Right forelimb (tissue), 1 donor: Measurements from ENCODE around the gene PEX12.
"Not testable (repeated sequence)": the region's sequence is repeated elsewhere in the genome, so short reads cannot be mapped to it uniquely, and the experiment has no call there.

Source experiments
- DNase-seq: peaks from one replicate; pipeline ENCODE4 v3.0.0-alpha.2; 2018

PEX12 gene

DNA sequence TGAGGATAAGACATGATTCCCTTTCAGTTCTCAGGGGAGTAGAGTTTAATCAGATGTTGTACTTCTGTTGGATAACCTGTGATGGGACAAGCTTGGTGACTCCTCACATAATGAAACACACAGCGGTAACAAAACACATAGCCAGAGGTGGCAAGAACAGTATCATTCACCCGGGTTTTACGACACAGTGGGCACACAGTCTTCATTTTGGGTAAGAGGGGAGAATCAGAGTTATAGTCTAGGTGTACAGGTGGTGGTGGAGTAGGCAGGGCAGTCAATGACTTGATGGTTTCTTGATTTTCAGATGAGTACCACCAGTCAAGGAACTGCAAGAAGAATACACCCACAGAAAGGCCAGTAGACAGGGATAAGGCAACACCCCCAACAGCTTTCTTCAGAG is 2.6 kb downstream of the PEX12 start:
- DNase-seq = no peak

DNA sequence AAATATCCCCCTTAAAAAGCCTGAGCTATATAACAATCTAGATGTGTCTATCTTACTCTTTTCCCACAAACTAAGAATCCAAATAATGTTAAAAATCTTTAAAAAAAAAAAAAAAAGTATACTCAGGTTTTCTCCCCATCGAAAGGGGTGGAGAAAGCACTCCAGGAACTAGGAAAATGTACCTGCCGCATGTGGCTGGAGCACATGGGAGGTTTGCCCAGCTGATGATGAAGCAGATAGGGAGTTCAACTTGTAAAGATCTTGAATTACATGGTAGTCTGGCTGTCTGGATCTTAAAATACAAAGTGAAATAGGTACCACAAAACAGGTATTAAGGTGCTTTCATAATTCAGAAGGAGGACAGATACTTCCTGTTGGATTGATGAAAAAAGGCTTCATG is 9.0 kb downstream of the PEX12 start:
- DNase-seq = no peak

DNA sequence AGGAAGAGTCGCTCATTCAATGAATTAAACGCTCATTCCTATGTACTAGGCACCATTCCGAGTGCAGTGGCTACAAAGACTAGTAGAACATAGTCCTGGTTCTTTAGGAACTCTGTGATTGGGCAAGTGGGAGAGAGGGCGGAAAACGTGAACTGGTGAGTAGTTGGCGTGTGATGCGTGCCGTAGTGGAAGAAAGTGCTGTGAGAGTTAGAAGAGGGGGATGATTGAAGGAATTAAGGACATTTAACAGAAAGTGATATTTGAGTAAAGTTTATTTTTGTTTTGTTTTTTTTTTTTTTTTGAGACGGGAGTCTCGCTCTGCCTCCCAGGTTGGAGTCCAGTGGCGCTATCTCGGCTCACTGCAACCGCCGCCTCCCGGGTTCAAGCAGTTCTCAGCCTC is 9.8 kb downstream of the PEX12 start:
- no peak for DNase-seq

DNA sequence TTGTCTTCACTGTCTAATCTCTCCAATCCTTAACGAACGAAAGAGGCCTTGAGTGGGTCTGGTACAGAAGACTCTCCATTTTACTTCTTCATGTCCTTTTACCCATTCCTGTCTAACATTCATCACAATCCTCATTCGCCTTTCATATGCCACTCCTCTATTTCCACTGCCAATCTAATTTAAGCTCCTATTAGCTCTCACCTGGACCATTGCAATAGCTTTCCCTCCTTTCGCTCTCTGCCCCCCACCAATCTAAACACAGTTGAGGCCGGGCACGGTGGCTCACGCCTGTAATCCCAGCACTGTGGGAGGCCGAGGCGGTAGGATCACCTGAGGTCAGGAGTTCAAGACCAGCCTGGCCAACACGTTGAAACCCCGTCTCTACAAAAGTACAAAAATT is 11.4 kb downstream of the PEX12 start:
- no peak for DNase-seq

DNA sequence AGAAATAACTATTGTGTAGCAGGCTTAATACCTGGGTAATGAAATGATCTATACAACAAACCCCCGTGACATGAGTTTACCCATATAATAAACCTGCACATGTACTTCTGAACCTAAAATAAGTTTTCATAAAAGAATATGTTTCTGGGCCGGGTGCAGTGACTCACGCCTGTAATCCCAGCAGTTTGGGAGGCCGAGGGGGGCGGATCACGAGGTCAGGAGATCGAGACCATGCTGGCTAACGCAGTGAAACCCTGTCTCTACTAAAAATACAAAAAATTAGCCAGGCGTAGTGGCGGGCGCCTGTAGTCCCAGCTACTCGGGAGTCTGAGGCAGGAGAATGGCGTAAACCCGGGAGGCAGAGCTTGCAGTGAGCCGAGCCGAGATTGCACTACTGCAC is 15.2 kb downstream of the PEX12 start:
- DNase-seq = not testable (repeated sequence)

DNA sequence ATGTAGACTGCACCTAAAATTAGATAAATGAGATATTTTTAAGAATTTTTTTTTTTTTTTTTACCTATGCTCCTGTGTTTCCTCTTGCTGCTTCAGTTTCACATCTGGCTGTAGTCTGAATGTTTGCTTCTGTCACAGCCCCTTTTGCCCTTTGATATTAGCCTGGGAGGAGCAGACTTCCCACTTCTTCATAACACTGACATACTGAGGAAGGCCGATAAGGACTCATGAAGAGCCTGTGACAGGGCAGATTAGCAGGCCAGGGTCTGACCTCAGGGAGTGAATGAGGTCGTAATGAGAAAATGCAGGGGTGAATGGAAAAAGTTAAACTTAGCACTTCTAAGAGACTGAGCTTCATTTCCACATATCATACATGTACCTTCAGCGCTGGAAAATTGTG is 17.7 kb downstream of the PEX12 start, which contains the start of gene SLFN14:
TSS of gene SLFN14 (minus strand) at position 117 of the 400 bp plus-strand sequence. CDS start 2,757 bp downstream, outside the sequence.
- no peak for DNase-seq

DNA sequence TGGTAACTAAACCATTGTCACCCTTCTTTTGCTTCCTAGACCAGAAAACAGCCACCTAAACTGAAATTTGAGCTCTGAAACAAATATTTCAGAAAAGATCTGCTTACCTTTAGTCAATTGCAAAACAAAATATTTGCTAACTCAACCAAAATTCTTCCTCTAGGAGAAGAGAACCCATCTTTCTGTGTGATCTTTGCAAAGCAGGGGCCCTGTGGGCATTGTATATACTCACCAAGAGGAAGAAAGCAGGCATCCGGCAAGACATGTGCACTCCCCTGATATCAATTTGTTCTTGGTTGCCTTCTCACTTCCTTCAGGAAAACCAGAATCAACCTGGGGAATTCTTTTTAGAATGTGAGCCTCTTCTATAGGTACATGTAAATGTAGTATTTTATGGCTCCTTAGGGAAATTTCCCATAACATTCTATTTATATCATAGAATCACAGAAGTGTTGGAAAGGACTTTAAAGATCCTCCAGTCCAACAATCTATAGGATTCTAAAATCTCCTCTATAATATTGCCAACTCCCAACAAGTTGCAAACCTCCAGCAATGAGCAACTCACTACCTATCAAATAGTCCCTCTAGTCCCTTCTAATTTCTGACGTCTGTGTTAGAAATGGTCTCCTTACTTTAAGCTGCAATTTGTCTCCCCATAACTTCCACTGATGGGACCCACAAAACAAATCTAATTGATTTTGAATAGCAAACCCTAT is 18.7 kb downstream of the PEX12 start:
- no peak for DNase-seq

DNA sequence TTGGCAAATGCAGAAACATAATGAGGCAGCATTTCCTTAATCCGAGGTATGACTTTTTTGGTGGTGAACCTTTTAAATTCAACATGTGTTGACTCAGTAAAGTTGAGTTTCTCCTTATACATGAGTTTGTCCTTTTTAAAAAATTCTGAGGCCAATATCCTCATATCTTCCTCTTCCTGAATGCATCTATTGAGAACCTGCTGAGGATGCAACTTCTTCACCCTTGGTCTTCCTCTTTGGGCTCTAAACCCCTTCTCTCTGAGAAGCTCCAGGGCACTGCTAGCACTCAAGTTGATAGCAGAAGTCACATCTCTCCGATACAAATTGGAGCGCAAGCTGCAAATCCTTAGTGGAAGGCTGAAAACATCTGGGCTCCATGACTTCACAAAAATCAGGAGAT is 21.0 kb downstream of the PEX12 start:
- DNase-seq = no peak

DNA sequence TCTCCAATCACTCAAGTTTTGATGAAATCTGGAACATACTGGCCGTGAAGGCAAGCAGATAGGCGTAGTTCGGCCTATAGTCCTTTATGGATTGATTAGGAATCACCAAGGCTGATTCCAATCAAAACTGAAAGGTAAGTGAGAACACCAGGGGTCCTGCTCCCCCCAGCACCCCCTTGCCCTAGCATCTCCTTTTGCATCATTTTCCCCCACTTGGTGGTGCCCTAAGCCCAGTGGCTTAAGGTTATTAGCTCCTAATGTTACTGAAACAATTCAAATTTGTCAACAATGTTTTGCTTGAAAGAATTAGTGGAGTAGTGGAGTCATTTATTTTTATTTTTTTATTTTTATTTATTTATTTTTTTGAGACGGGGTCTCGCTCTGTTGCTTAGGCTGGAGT is 22.7 kb downstream of the PEX12 start:
- DNase-seq = no peak

DNA sequence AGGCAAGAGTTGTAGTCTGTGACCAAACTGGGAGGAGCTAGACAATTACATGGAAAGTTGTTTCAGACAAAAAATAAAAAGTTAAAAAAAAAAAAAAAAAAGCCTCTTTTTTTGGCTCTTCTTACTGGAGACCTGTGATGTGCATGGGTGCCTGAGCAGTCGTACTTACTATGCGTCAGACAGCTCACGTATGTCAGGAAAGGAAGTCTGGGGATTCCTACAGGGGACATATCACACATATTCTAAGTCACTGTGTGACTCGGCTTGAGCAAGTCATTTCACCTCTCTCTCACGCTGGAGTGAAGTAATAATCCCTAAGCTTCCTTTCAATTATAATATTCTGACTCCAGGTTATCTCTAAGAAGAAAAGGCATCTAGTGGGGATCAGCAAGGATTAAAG is 23.7 kb downstream of the PEX12 start:
- no peak for DNase-seq

DNA sequence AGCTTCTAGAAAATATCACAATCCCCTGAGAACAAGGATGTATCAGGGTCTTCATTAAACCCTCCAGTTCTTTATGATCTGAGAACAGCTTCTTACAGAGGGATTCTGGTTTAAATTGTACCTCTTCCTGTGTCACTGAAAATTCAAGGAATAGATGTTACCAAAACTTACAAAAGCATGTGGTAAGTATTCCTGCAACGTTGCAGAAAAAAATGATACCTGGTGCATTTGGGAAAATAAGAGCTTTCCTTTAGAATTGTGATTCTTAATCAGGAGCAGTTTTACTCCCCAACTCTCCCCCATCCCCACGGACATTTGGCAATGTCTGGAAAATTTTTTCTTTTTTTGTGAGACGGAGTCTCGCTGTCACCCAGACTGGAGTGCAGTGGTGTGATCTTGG is 25.1 kb downstream of the PEX12 start:
- DNase-seq = no peak

DNA sequence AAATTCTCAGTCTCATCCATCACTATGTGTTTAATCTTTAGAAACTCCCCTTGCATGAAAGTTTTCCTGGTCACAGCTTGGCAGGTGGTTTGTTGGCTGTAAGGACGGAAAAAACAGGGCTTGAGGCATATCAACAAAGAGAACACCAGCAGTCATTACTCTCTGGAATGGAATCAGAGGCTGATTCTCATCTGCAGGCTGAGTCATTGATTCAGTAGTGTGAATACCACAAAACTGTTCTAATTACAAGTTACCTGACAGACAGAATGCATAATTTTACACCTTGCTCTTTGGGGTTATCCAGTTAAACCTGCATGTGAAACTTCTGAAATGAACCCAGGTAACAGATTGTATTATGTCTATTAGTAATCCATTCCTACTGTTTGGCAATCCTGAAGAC is 29.4 kb downstream of the PEX12 start:
- DNase-seq = no peak

DNA sequence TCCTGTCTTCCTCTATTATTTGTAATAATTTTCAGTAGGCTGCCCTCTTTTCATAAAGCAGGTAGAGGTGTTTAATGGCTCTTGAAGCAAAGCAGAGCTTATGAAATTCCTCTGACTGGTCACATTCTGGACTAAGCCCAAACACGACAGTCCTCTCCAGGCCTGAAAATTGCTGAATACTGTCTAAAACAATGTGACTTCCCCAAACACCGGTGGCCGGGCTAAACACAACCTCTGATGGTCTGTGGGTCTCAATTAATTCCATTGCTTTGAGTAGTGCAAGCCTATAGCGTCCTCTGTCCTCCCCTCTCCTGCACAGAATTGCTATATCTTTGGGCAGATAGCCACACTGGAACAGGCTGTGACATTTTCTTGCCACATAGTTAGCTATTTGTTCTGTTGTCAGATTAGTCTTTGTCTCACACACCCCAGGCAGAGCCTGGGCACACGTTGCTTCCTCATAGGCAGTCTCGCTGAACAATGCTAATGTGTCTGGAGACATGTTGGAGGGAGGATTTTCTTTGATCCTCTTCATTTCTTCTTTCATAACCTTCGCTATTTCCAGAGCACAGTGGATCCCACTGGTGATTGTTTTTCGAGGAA is 30.1 kb downstream of the PEX12 start:
- no peak for DNase-seq

DNA sequence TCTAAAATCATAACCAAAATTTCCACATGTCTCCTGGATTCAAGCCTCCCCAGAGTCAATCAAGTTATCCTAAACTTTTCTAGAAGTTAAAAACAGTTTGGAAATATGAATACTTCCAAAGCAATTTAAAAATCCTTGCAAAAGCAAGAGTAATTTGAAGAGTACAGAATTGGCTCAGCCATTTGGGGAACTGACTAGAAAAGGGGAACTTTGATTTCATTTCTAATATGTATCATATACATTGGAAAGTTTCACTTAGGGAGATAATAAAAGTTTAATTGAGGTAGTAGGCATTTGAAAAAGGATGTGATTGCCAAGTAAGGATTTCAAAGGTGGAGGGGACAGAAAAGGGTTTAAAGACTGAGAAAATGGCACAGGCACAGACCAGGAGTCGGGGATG is 31.9 kb downstream of the PEX12 start:
- DNase-seq = no peak

DNA sequence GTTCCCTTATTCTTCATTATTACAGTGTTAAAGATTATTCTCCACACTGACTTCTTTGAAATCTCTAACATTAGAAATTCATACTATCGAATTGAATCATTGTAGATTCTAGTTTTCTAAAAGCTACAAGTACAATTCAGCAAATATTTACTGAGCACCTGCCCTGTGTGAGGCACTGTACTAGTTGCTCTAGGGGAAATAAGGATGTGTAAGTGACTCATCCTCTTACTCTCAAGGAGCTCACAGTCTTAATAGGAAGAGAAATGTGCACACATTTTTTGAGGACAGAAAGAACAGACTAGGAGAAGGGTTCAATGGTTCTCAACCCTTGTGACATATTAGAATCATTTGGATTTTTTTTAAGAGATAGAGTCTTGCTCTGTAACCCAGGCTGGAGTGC is 33.2 kb downstream of the PEX12 start:
- DNase-seq = no peak

DNA sequence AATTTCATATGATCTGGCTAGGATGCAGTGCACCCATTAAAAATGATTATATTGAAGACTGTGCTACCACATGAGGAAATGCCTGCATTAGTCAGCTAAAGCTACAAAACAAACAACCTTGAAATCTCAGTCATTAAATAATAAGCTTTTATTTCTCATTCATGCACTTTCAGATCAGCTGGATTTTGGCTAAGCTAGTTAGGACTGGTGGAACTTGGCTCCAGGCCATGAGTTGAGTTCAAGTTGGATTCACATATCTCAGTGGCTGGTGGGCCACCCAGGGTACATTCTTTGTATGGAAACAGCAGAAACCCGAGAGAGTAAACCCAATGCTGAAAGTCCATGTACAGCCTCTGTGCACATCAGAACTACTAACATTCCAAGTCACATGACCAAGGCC is 34.5 kb downstream of the PEX12 start:
- no peak for DNase-seq

DNA sequence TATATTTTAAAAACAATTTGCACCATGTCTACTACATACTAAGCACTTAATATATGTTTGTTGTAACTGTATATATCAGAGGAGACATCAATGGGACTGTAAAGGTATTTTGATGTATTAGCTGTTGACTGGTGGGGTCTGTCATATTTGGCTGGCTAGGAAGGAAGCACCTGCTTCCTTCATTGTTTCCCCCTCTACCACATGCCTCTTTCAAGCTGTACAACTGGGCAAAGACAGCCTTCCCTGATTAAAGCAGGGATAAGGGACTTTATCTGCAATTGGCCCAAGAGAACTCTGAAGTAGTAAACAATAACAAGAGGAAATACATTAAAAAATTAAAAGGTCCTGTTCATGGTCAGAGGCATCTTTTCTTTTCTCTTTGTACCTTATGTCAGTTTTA is 35.4 kb downstream of the PEX12 start:
- no peak for DNase-seq

DNA sequence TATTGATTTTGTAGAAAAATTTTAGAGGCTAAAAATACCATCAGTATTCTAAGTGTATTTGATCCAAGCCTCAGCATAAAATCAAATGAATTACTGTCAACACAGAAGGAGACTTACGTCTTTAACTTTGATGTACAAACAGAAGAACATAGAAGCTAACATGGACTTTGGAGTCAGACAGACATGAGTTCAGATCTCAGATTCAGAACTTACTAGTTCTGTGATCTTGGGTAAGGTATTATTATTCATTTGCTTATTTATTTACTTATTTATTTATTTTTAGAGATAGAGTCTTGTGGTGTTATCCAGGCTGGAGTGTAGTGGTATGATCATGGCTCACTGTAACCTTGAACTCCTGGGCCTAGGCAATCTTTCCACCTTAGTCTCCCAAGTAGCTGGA is 36.9 kb downstream of the PEX12 start:
- no peak for DNase-seq

DNA sequence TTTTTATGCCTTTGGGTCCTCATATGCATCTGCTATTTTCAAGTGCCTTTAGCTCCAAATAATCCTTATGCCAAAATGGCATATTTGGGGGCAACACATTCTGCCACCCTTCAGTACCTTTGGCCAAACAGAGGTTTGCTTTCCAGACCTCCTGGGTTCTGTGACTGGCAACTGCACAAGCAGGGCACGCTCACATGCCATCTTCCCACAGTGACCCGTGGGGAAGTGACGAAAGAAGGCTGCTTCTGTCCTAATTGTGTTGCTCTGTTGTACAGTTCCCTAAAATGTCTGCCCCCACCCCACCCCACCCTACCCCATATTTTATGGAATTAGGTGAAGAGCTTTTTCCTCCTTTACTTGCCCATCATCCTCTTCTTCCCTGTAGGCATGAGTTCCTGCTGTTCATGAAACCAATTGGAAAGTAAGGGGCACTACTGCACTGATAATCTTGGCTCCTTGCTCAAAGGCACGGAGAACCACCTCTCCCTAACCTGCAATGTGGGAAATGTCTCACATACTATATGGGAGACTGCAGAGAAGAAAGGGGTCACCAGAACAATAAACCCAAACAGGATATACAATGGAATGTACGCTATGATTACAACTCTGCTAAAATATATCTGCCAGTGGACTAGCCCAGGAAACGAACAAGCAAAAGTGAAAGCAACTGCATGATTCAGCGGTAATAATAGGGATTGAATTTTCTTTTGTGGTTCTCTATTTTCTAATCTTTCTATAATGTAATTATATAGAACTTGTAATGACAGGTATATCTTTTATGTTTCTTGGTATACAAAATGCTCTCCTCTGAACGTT is 37.6 kb downstream of the PEX12 start:
- no peak for DNase-seq

DNA sequence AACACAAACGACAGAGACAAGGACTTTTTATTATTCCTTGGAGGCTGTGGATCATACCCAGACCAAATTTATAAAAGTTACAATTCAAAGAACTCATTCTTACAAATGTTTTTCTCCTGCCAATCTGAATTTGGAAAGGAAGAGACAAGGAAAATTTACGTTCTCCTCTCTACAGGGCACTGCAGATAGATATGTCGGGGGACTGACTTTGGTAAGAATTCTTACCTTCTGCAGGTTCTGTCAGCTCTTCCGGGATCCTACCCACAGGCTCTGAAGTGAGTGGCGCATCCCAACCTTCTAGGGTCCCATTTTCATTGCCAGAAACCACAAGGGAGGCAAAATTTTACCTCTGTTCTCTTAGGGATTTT is 38.7 kb downstream of the PEX12 start:
- DNase-seq = no peak

DNA sequence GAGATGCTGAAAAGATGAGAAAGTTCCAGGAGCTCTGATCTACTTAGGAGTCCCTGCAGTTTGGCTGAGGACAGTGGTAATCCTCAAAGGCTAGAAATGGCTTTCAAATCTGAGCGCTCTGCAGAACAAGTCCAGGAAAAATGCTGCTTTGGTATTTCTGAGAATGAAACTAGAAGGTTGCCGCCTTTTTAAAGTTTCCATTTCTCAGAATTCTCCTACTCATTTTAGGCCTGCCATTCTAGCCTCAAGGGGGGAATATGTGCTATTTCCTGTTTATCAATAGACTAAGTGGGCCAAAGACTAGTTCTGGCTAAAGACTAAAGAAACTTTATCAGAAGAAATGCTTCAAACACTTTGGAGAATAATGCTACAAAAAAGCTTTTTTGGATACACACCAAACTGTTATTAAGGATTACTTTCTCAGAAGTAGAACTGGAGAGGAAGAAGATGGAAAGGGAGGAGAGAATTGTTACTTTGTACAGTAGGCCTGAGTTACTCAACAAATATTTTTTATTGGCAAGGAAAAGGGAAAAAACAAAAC is 40.7 kb downstream of the PEX12 start, which contains the start of gene SLFN12L:
TSS of gene SLFN12L (minus strand) at position 78 of the 541 bp plus-strand sequence. CDS start 15,314 bp downstream, outside the sequence.
- DNase-seq = no peak

DNA sequence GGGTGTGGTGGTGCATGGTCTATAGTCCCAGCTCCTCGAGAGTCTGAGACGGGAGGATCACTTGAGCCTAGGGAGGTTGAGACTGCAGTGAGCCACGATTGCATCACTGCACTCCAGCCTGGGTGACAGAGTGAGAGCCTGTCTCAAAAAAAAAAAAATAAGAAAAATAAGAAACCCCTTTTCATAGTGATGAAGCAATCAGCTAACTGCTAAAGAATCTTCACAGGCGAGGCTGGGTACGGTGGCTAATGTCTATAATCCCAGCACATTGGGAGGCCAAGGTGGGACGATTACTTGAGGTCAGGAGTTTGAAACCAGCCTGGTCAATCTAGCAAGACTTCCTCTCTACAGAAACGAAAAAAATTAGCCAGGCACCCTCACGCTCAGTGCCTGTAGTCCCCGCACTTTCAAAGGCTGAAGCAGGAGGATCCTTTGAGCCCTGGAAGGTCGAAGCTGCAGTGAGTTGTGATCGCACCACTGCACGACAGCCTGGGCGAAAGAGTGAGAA is 41.7 kb downstream of the PEX12 start:
- no peak for DNase-seq

DNA sequence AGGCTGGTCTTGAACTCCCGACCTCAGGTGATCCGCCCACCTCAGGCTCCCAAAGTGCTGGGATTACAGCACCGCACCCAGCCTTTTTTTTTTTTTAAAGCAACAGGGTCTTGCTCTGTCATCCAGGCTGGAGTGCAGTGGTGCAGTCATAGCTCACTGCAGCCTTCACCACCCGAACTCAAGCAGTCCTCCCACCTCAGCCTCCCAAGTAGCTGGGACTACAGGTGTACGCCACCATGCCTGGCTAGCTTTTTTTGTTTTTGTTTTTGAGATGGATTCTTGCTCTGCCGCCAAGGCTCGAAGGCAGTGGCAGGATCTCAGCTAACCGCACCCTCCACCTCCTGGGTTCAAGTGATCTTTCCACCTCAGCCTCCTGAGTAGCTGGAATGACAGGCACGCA is 43.0 kb downstream of the PEX12 start:
- DNase-seq = not testable (repeated sequence)
